IMR-90 (cell line): Measurements from ENCODE around the gene ITPK1. TPM values are rescaled to one million over a fixed set of nuclear protein-coding genes. Genes with fewer than 3 reads are reported as not detected.

Source experiments
- ATAC-seq: fragments of 200-7000 bp; cut with Tn5 transposase; 2 replicates; pipeline ENCODE4 v1.9.1; 2020; ENCODE audit warnings: low read depth, mild to moderate bottlenecking, moderate library complexity
- BruUV-seq: library from RNA; stranded (reverse); fragments of 400-500 nt; replicated peaks from 2 replicates; lab custom pipeline; 2021; lab: Mats Ljungman, UMichigan
- CTCF ChIA-PET: fragments of 300-600 bp; formaldehyde crosslinking; extraction: SDS; loops from one replicate; lab custom pipeline; 2021; ENCODE audit warnings: antibody characterized with exemption; lab: Yijun Ruan, JAX
- POLR2A ChIA-PET: fragments of 300-600 bp; sonication (Branson Sonifier 250); formaldehyde crosslinking; loops from one replicate; lab custom pipeline; 2022; ENCODE audit warnings: antibody characterized with exemption; ENCODE audit not compliant: unreplicated experiment; lab: Charles Lee
- DNase-seq: peaks from one replicate; pipeline ENCODE4 v3.0.0; 2013
- H2AFZ ChIP-seq: replicated peaks from 2 replicates; pipeline ENCODE3; 2013; ENCODE audit warnings: low read length, mild to moderate bottlenecking; ENCODE audit not compliant: poor library complexity
- H2AK5ac ChIP-seq: 2 replicates; pipeline ENCODE4 v1.6.1; 2013; ENCODE audit warnings: low read depth, low read length, inconsistent platforms
- H2AK9ac ChIP-seq: replicated peaks from 2 replicates; pipeline ENCODE3; 2013; ENCODE audit warnings: mild to moderate bottlenecking, low read depth, low read length, moderate library complexity; ENCODE audit not compliant: poor library complexity
- H2BK120ac ChIP-seq: 2 replicates; pipeline ENCODE4 v1.6.1; 2013; ENCODE audit warnings: low read depth, low read length, inconsistent platforms
- H2BK15ac ChIP-seq: 3 replicates; pipeline ENCODE4 v1.6.1; 2013; ENCODE audit warnings: low read depth, low read length, inconsistent platforms
- H2BK20ac ChIP-seq: 2 replicates; pipeline ENCODE4 v1.6.1; 2013; ENCODE audit warnings: low read depth, mild to moderate bottlenecking, inconsistent platforms, low read length, moderate library complexity
- H2BK5ac ChIP-seq: 2 replicates; pipeline ENCODE4 v1.6.1; 2013; ENCODE audit warnings: mild to moderate bottlenecking, low read depth, low read length, inconsistent platforms; ENCODE audit not compliant: poor library complexity, severe bottlenecking
- H3K14ac ChIP-seq: replicated peaks from 2 replicates; pipeline ENCODE4 v1.6.1; 2013; ENCODE audit warnings: low read depth, low read length, inconsistent platforms
- H3K18ac ChIP-seq: 2 replicates; pipeline ENCODE4 v1.6.1; 2013; ENCODE audit warnings: low read depth, low read length, control low read depth
- H3K23ac ChIP-seq: 2 replicates; pipeline ENCODE4 v1.6.1; 2013; ENCODE audit warnings: low read depth, low read length, inconsistent platforms
- H3K27ac ChIP-seq: 2 replicates; pipeline ENCODE4 v1.5.1; 2013; ENCODE audit warnings: mild to moderate bottlenecking, control low read depth, low read length; ENCODE audit not compliant: insufficient read depth
- H3K27me3 ChIP-seq: 2 replicates; pipeline ENCODE4 v1.6.1; 2013; ENCODE audit warnings: low read length; ENCODE audit not compliant: control insufficient read depth, insufficient read depth
- H3K36me3 ChIP-seq: 2 replicates; pipeline ENCODE4 v1.6.1; 2013; ENCODE audit warnings: low read length, mixed read lengths; ENCODE audit not compliant: control insufficient read depth, insufficient read depth
- H3K4ac ChIP-seq: 2 replicates; pipeline ENCODE4 v1.6.1; 2013; ENCODE audit warnings: low read depth, low read length, inconsistent platforms
- H3K4me1 ChIP-seq: 2 replicates; pipeline ENCODE4 v1.6.1; 2013; ENCODE audit warnings: low read length, mixed read lengths; ENCODE audit not compliant: control insufficient read depth, insufficient read depth
- H3K4me2 ChIP-seq: 2 replicates; pipeline ENCODE4 v1.6.1; 2013; ENCODE audit warnings: low read depth, mild to moderate bottlenecking, control low read depth, low read length, moderate library complexity
- H3K4me3 ChIP-seq: 2 replicates; pipeline ENCODE4 v1.5.1; 2013; ENCODE audit warnings: low read depth, mild to moderate bottlenecking, control low read depth, low read length, moderate library complexity; ENCODE audit not compliant: insufficient read depth
- H3K56ac ChIP-seq: 2 replicates; pipeline ENCODE4 v1.6.1; 2013; ENCODE audit warnings: low read length, inconsistent platforms; ENCODE audit not compliant: insufficient read depth; ENCODE audit errors: extremely low read depth
- H3K79me1 ChIP-seq, 2 experiments: 2 replicates each; pipeline ENCODE4 v1.6.1; 2013; ENCODE audit warnings: low read length in 2 of 2, inconsistent platforms in 1 of 2, low read depth in 1 of 2
- H3K9ac ChIP-seq: 2 replicates; pipeline ENCODE4 v1.6.1; 2013; ENCODE audit warnings: low read depth, low read length, control low read depth
- H3K9me1 ChIP-seq: 2 replicates; pipeline ENCODE4 v1.6.1; 2013; ENCODE audit warnings: low read length, inconsistent platforms; ENCODE audit not compliant: insufficient read depth
- H3K9me3 ChIP-seq: 2 replicates; pipeline ENCODE4 v1.6.1; 2013; ENCODE audit warnings: low read length; ENCODE audit not compliant: control insufficient read depth, insufficient read depth
- H4K20me1 ChIP-seq: 2 replicates; pipeline ENCODE4 v1.6.1; 2013; ENCODE audit warnings: low read length, inconsistent platforms; ENCODE audit not compliant: insufficient read depth
- H4K5ac ChIP-seq: 2 replicates; pipeline ENCODE4 v1.6.1; 2013; ENCODE audit warnings: mild to moderate bottlenecking, low read depth, low read length, control low read depth
- H4K8ac ChIP-seq, 2 experiments: 2 replicates each; pipeline ENCODE4 v1.6.1; 2013; ENCODE audit warnings: low read depth in 2 of 2, low read length in 2 of 2, control low read depth in 1 of 2, inconsistent platforms in 1 of 2
- H4K91ac ChIP-seq: 2 replicates; pipeline ENCODE4 v1.6.1; 2013; ENCODE audit warnings: low read depth, low read length, inconsistent platforms; ENCODE audit not compliant: insufficient read depth
- WGBS, 2 experiments: methylation state at CpG; one replicate each; pipeline versions ENCODE4 v1.1.5 to v1.1.7; 2013; ENCODE audit warnings: missing lambda C conversion rate in 2 of 2; ENCODE audit not compliant: insufficient read length in 1 of 2; ENCODE audit errors: extremely low coverage in 2 of 2; 5-methylcytosine and 5-hydroxymethylcytosine counted together
- dilution Hi-C: fragments of 300-500 bp; cut with HindIII; formaldehyde crosslinking; loops from one replicate; pipeline ENCODE4 v1.14.3; 2018; ENCODE audit warnings: low sequenced_read_pairs; ENCODE audit not compliant: unreplicated experiment
- in situ Hi-C: fragments of 300-500 bp; cut with MboI; formaldehyde crosslinking; loops from 3 replicates; pipeline ENCODE4 v1.14.3; 2019; ENCODE audit warnings: low sequenced_read_pairs, inconsistent platforms, mixed read lengths
- intact Hi-C: fragments of 100-400 bp; cut with micrococcal nuclease; formaldehyde crosslinking; loops from 2 replicates; pipeline ENCODE4 v1.10.0; 2022
- polyA plus RNA-seq, 3 experiments: library from polyadenylated mRNA; depleted of rRNA; stranded (reverse); fragments of >200 nt; gene quantifications; 2 replicates each; pipeline ENCODE4 v1.2.3, GENCODE V29; 2012; ENCODE audit warnings: low replicate concordance in 1 of 3
- total RNA-seq: library from RNA; depleted of rRNA; stranded (reverse); fragments of >200 nt; gene quantifications from 2 replicates; pipeline ENCODE4 v1.2.3, GENCODE V29; 2012
- TF ChIP-seq, protein P1 (sequence below): conservative IDR thresholded peaks from 2 replicates; pipeline ENCODE4 v1.5.1; 2012; ENCODE audit warnings: mild to moderate bottlenecking, low read depth, low read length, improper control_type of control experiment
- TF ChIP-seq, protein P2 (sequence below): fragments of 150-350 bp; IDR thresholded peaks from 2 replicates; pipeline ENCODE4 v1.6.1; 2016; ENCODE audit warnings: low read depth, mild to moderate bottlenecking, low read length, moderate library complexity, borderline replicate concordance

ITPK1 gene
- total and polyA plus RNA-seq, 2 of the 4 experiments (the other 2 are of a cell fraction): 21.7 to 26.9 TPM

DNA sequence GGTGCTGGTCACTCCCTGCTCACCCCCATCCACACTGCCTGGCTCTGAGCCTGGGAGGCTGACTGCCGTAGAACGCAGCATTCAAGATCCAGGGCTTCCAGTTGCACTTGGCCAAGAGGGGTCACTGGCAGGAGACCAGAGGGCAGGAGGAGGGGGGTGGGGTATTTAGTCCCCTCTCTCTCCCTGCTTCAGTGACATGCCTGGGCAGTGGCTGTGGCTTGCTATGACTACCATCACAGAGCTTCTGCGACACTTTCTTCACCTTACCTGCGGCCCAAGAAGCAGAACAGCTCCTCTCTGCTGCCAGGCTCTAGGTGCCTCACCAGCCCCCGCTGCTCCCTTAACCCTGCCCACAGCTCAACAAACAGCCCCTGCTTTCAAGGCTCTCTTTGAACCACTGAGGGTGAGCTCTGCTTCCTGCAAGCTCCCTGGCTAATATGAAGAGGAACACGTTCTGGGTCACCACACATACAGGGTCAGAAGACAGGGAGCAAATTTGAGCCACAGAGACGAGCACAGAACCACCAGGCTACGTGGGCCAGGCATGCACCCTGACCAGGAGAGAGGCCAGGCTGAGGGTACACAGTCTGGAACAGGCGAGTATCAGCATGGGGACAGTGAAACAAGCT lies 55.7 kb downstream of the ITPK1 start:
- Histone ChIP-seq H3K4ac (no peak overlapping the region), H3K9me1 (no peaks in the 10 kb centered on the region; the same call in 1 of the 2 replicates), H3K27me3 (peaks cover 3% of the 10 kb centered on the region; the same call in 1 of the 2 replicates), H2BK15ac (no peak overlapping the region), H3K36me3 (no peaks in the 10 kb centered on the region), H2BK120ac (no peak overlapping the region), H3K27ac (no peak overlapping the region), H4K8ac (no peak overlapping the region), H3K14ac (no peak overlapping the region), H3K4me3 (no peak overlapping the region), H3K4me1 (peaks cover 16% of the 10 kb centered on the region; the same call in 1 of the 2 replicates), H4K91ac (no peak overlapping the region), H4K20me1 (peaks cover 13% of the 10 kb centered on the region), H3K18ac (no peak overlapping the region), H3K79me1 (no peaks in the 10 kb centered on the region), H4K5ac (no peak overlapping the region), H2AK9ac (no peak overlapping the region), H2BK5ac (no peak overlapping the region), H3K4me2 (no peak overlapping the region), H3K23ac (no peak overlapping the region), H3K9ac (no peak overlapping the region), H2BK20ac (no peak overlapping the region), H2AFZ (no peak overlapping the region), H2AK5ac (no peak overlapping the region), H3K56ac (no peak overlapping the region), H3K9me3 (no peaks in the 10 kb centered on the region)
- DNase-seq (no peak), ATAC-seq (no peak)
- intact Hi-C loops: no loop called here
- POLR2A ChIA-PET: no interaction called here
- dilution Hi-C loops: no loop called here
- CTCF ChIA-PET: no interaction called here
- in situ Hi-C loops: no loop called here
- TF ChIP-seq, protein P1, sequence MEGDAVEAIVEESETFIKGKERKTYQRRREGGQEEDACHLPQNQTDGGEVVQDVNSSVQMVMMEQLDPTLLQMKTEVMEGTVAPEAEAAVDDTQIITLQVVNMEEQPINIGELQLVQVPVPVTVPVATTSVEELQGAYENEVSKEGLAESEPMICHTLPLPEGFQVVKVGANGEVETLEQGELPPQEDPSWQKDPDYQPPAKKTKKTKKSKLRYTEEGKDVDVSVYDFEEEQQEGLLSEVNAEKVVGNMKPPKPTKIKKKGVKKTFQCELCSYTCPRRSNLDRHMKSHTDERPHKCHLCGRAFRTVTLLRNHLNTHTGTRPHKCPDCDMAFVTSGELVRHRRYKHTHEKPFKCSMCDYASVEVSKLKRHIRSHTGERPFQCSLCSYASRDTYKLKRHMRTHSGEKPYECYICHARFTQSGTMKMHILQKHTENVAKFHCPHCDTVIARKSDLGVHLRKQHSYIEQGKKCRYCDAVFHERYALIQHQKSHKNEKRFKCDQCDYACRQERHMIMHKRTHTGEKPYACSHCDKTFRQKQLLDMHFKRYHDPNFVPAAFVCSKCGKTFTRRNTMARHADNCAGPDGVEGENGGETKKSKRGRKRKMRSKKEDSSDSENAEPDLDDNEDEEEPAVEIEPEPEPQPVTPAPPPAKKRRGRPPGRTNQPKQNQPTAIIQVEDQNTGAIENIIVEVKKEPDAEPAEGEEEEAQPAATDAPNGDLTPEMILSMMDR: no peak
- TF ChIP-seq, protein P2, sequence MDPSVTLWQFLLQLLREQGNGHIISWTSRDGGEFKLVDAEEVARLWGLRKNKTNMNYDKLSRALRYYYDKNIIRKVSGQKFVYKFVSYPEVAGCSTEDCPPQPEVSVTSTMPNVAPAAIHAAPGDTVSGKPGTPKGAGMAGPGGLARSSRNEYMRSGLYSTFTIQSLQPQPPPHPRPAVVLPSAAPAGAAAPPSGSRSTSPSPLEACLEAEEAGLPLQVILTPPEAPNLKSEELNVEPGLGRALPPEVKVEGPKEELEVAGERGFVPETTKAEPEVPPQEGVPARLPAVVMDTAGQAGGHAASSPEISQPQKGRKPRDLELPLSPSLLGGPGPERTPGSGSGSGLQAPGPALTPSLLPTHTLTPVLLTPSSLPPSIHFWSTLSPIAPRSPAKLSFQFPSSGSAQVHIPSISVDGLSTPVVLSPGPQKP: no peak
- BruUV-seq: no TSS peak
- 68% methylated on average over 4 of the region's 9 CpGs; no CpG with 5 or more reads in 1 of the 2 experiments for WGBS, 2 experiments
